ENCODE measurements around the gene LEPR. TPM values are rescaled to one million over a fixed set of nuclear protein-coding genes. Genes with fewer than 3 reads are reported as not detected.
"Not testable (repeated sequence)": the region's sequence is repeated elsewhere in the genome, so short reads cannot be mapped to it uniquely, and the experiment has no call there.

Gene LEPR
- total RNA-seq, 1 donor from 2014 or later, result 16.2 TPM

- no peak for DNase-seq (ENCODE audit: extremely low spot score in 2 of 2)
- Histone ChIP-seq H3K36me3 (no peaks in the 10 kb centered on the region), H3K27ac (no peak overlapping the region), H3K9me3 (no peaks in the 10 kb centered on the region), H3K4me1 (no peaks in the 10 kb centered on the region), H3K27me3 (no peaks in the 10 kb centered on the region), H3K4me3 (no peak overlapping the region)
- TF ChIP-seq POLR2A (IDR thresholded peaks at IDR 0.05) (no peak), CTCF (IDR thresholded peaks at IDR 0.05) (no peak), POLR2AphosphoS5 (IDR thresholded peaks at IDR 0.05; ENCODE audit: insufficient read depth in 1 of 2, low read depth in 1 of 2) (no peak)
- intact Hi-C loops (cut with DNase I), result no loop called here
These were observed 25.4 kb downstream of the LEPR start for GRCh38 chr1:65445837-65446236.

- TF ChIP-seq POLR2AphosphoS5 (IDR thresholded peaks at IDR 0.05; ENCODE audit: insufficient read depth in 1 of 2, low read depth in 1 of 2) (no peak), CTCF (IDR thresholded peaks at IDR 0.05) (no peak), POLR2A (IDR thresholded peaks at IDR 0.05) (no peak)
- no peaks in the 10 kb centered on the region for H3K4me1 ChIP-seq
- DNase-seq (ENCODE audit: extremely low spot score in 2 of 2), result no peak
- H3K4me3 ChIP-seq, result no peak overlapping the region
- H3K27me3 ChIP-seq, result no peaks in the 10 kb centered on the region
- H3K9me3 ChIP-seq, result no peaks in the 10 kb centered on the region
- no peak overlapping the region for H3K27ac ChIP-seq
- no peaks in the 10 kb centered on the region for H3K36me3 ChIP-seq
- intact Hi-C loops (cut with DNase I), result no loop called here
These were observed 28.9 kb downstream of the LEPR start for GRCh38 chr1:65449214-65449823.

- H3K4me3 ChIP-seq; intact Hi-C loops (cut with DNase I); H3K36me3 ChIP-seq; H3K4me1 ChIP-seq; H3K27me3 ChIP-seq; H3K27ac ChIP-seq; DNase-seq (ENCODE audit: extremely low spot score in 2 of 2); H3K9me3 ChIP-seq: not testable (repeated sequence)
These were observed 35.2 kb downstream of the LEPR start for GRCh38 chr1:65455678-65456077.

- Histone ChIP-seq H3K4me1 (no peaks in the 10 kb centered on the region), H3K4me3 (no peak overlapping the region), H3K9me3 (no peaks in the 10 kb centered on the region), H3K27ac (no peak overlapping the region), H3K27me3 (no peaks in the 10 kb centered on the region), H3K36me3 (no peaks in the 10 kb centered on the region)
- TF ChIP-seq POLR2A (IDR thresholded peaks at IDR 0.05), result no peak
- no peak for TF ChIP-seq CTCF (IDR thresholded peaks at IDR 0.05)
- TF ChIP-seq POLR2AphosphoS5 (IDR thresholded peaks at IDR 0.05; ENCODE audit: insufficient read depth in 1 of 2, low read depth in 1 of 2), result no peak
- DNase-seq (ENCODE audit: extremely low spot score in 2 of 2), result no peak
- intact Hi-C loops (cut with DNase I), result no loop called here
These were observed 36.0 kb downstream of the LEPR start for GRCh38 chr1:65456481-65456880.

GRCh38 chr1:65457868-65458267, 37.4 kb downstream of the LEPR start:
- Histone ChIP-seq H3K36me3 (no peaks in the 10 kb centered on the region), H3K4me1 (no peaks in the 10 kb centered on the region), H3K9me3 (no peaks in the 10 kb centered on the region), H3K4me3 (no peak overlapping the region), H3K27me3 (no peaks in the 10 kb centered on the region), H3K27ac (no peak overlapping the region)
- intact Hi-C loops (cut with DNase I), result no loop called here
- no peak for DNase-seq (ENCODE audit: extremely low spot score in 2 of 2)
- TF ChIP-seq POLR2AphosphoS5 (IDR thresholded peaks at IDR 0.05; ENCODE audit: insufficient read depth in 1 of 2, low read depth in 1 of 2) (no peak), POLR2A (IDR thresholded peaks at IDR 0.05) (no peak), CTCF (IDR thresholded peaks at IDR 0.05) (no peak)
